ENCODE data around the gene AATF. TPM values are rescaled to one million over a fixed set of nuclear protein-coding genes. Genes with fewer than 3 reads are reported as not detected.

Gene AATF
- total RNA-seq, 4 donors from 2014 or later: 26.5 to 36.2 (median 30.1) TPM

DNA sequence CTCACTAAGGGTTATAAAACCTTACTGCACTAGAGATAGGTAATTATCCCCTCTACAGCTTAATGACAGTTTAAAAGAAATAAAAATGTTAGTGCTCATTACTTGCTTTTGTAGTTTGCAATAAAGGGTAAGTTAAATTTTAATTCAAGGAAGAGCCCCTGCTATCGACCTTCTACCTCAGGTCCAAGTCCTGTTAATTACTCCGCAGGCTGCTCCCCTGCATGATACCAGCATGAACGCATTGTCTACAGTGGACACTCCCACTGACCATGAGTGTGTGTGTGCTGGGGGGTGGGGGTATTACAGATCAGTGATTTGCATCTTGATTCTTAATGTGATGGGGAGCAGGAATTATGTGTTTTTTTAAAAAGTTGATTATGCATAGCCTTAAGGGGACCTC is 103.1 kb downstream of the AATF start:
- 85 to 88% methylated on average over 3 of the region's 3 CpGs for WGBS, 2 donors
- Histone ChIP-seq H3K27me3 (no peaks in the 10 kb centered on the region), H3K4me3 (no peak overlapping the region), H3K36me3 (peaks cover 0 to 36% (median 0%) of the 10 kb centered on the region in 3 donors), H3K27ac (no peak overlapping the region), H3K4me1 (peaks cover 0 to 5% (median 0%) of the 10 kb centered on the region in 4 donors), H3K9me3 (no peaks in the 10 kb centered on the region)
- DNase-seq (ENCODE audit: low spot score in 2 of 2): no peak
- TF ChIP-seq, protein P1, sequence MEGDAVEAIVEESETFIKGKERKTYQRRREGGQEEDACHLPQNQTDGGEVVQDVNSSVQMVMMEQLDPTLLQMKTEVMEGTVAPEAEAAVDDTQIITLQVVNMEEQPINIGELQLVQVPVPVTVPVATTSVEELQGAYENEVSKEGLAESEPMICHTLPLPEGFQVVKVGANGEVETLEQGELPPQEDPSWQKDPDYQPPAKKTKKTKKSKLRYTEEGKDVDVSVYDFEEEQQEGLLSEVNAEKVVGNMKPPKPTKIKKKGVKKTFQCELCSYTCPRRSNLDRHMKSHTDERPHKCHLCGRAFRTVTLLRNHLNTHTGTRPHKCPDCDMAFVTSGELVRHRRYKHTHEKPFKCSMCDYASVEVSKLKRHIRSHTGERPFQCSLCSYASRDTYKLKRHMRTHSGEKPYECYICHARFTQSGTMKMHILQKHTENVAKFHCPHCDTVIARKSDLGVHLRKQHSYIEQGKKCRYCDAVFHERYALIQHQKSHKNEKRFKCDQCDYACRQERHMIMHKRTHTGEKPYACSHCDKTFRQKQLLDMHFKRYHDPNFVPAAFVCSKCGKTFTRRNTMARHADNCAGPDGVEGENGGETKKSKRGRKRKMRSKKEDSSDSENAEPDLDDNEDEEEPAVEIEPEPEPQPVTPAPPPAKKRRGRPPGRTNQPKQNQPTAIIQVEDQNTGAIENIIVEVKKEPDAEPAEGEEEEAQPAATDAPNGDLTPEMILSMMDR (IDR thresholded peaks at IDR 0.05): no peak
- no peak for TF ChIP-seq EP300 (IDR thresholded peaks at IDR 0.05)
- TF ChIP-seq POLR2A (IDR thresholded peaks at IDR 0.05): no peak

DNA sequence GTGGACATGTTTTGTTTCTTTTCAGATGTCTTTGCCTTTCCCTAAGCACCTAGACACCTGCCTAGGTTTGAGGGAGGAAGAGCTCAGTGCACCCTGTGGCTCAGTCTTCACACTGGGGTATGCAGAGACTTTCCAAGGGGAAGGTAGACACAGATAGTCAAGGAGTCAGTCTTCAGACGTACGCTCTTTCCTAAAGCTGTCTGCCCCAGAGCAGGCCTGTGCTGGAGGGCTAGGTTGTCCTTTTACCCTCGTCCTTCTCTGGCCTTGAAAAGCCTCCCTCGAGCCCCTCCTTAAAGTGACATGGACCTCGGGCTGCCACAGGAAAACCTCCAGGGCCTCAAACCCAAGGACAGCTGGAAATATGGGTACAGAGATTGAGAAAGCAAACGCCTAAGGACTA is 103.7 kb downstream of the AATF start:
- peaks cover 0 to 1% (median 0%) of the 10 kb centered on the region in 4 donors for H3K4me1 ChIP-seq
- H3K36me3 ChIP-seq: peaks cover 0 to 41% (median 0%) of the 10 kb centered on the region in 3 donors
- no peaks in the 10 kb centered on the region for H3K27me3 ChIP-seq
- H3K9me3 ChIP-seq: no peaks in the 10 kb centered on the region
- no peak overlapping the region for H3K4me3 ChIP-seq
- H3K27ac ChIP-seq: no peak overlapping the region
- 77 to 90% methylated on average over 6 of the region's 6 CpGs for WGBS, 2 donors
- no peak for DNase-seq (ENCODE audit: low spot score in 2 of 2)
- no peak for TF ChIP-seq POLR2A (IDR thresholded peaks at IDR 0.05)
- TF ChIP-seq, protein P1 (IDR thresholded peaks at IDR 0.05): no peak
- TF ChIP-seq EP300 (IDR thresholded peaks at IDR 0.05): no peak

DNA sequence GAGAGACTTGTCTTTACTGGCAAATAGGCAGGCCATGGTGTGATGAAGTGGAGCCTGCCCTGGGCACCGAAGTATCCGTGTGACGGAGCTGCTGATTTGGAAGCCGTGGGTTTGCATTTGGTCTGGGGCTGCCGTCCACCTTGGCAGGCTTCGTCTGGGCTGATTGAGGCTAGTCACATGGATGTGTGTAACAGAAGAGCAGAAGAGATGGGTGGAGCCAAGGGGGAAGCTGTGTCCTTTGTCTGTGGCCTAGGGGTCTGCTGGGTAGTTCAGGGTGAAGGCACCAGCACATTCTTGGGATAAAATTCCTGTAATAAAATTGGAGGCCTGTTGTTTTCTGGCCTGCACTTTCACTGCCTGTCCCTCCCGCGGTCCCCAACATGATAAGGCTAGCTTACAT is 106.1 kb downstream of the AATF start:
- Histone ChIP-seq H3K27ac (no peak overlapping the region), H3K36me3 (peaks cover 0 to 49% (median 0%) of the 10 kb centered on the region in 3 donors), H3K4me3 (no peak overlapping the region), H3K27me3 (no peaks in the 10 kb centered on the region), H3K4me1 (no peaks in the 10 kb centered on the region), H3K9me3 (no peaks in the 10 kb centered on the region)
- WGBS, 2 donors: 63 to 70% methylated on average over 8 of the region's 8 CpGs
- no peak for DNase-seq (ENCODE audit: low spot score in 2 of 2)
- no peak for TF ChIP-seq POLR2A (IDR thresholded peaks at IDR 0.05)
- TF ChIP-seq EP300 (IDR thresholded peaks at IDR 0.05): no peak
- TF ChIP-seq, protein P1 (IDR thresholded peaks at IDR 0.05): no peak

DNA sequence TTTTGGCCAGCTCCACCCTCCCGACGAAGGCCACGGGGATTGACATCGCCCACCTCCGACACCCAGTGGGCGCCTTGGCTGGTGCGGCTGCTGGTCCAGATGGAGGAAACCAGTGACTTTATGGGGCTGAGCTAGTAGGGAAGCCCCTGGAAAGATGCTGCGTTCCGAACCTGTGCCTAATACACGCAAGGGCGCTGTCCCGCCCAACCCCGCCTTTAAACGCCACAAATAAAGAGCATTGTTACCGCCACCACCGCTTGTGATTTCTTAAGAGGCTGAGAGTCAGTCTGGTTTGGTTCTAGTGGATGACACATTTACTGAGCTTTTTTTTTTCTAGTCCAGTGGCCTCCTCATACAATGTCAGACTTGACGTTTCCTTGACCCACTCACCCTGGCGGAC is 107.9 kb downstream of the AATF start:
- DNase-seq (ENCODE audit: low spot score in 2 of 2): no peak
- H3K36me3 ChIP-seq: peaks cover 0 to 39% (median 0%) of the 10 kb centered on the region in 3 donors
- H3K4me1 ChIP-seq: no peaks in the 10 kb centered on the region
- TF ChIP-seq POLR2A (IDR thresholded peaks at IDR 0.05) (no peak), EP300 (IDR thresholded peaks at IDR 0.05) (no peak)
- TF ChIP-seq, protein P1 (IDR thresholded peaks at IDR 0.05): no peak
- no peaks in the 10 kb centered on the region for H3K27me3 ChIP-seq
- no peak overlapping the region for H3K27ac ChIP-seq
- no peak overlapping the region for H3K4me3 ChIP-seq
- WGBS, 2 donors: 95 to 97% methylated on average over 18 of the region's 18 CpGs
- no peaks in the 10 kb centered on the region for H3K9me3 ChIP-seq

DNA sequence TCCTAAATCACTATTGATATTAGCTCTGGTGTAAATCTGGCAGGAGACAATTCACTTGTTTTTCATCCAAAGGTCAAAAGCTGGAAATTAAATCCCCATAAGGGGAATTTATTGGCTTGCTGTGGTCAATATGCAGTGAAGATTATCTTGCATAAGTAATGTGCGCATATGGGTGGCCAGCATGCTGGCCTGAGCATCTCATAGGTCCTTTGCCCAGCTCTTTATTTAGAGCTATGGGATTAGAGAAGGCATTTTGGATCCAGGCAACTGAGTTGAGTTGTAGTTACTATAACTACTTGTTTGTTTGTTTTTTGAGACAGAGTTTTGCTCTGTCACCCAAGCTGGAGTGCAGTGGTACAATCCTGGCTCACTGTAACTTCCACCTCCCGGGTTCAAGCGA is 110.7 kb downstream of the AATF start:
- TF ChIP-seq, protein P1 (IDR thresholded peaks at IDR 0.05): no peak
- TF ChIP-seq EP300 (IDR thresholded peaks at IDR 0.05) (no peak), POLR2A (IDR thresholded peaks at IDR 0.05) (no peak)
- no peak for DNase-seq (ENCODE audit: low spot score in 2 of 2)
- 93 to 98% methylated on average over 3 of the region's 3 CpGs for WGBS, 2 donors

More for the DNA sequence above, 110.7 kb downstream of the AATF start:
- Histone ChIP-seq H3K4me3 (no peak overlapping the region), H3K9me3 (no peaks in the 10 kb centered on the region), H3K27me3 (peaks cover 0 to 8% of the 10 kb centered on the region in 2 donors), H3K4me1 (no peaks in the 10 kb centered on the region), H3K27ac (no peak overlapping the region), H3K36me3 (peaks cover 0 to 29% (median 0%) of the 10 kb centered on the region in 3 donors)

Data from tibial nerve (tissue), 4 donors.